CD4-positive, CD25-positive, alpha-beta regulatory T cell (primary cell): ENCODE data around the gene MCTP1. TPM values are rescaled to one million over a fixed set of nuclear protein-coding genes. Genes with fewer than 3 reads are reported as not detected.

ENCODE experiments used
- ATAC-seq, 2 donors: fragments of 150-1000 bp; cut with Tn5 transposase; one replicate each; pipeline ENCODE4 v1.10.0; 2021; ENCODE audit warnings: low read depth in 2 of 2, moderate number of reproducible peaks in 2 of 2, moderate library complexity in 1 of 2
- DNase-seq, 3 donors: peaks; one replicate each; pipeline versions ENCODE4 v3.0.0 to v3.0.0-alpha.2; 2012 to 2022; ENCODE audit warnings: mixed read lengths in 1 of 3
- H3K27ac ChIP-seq: one replicate; pipeline ENCODE4 v1.7.0; 2013; ENCODE audit warnings: mild to moderate bottlenecking, low read length; ENCODE audit not compliant: insufficient read depth, poor library complexity, severe bottlenecking
- H3K27me3 ChIP-seq: one replicate; pipeline ENCODE4 v1.7.0; 2013; ENCODE audit warnings: low read length; ENCODE audit not compliant: control insufficient read depth, insufficient read depth
- H3K36me3 ChIP-seq: one replicate; pipeline ENCODE4 v1.7.0; 2013; ENCODE audit warnings: mild to moderate bottlenecking, low read length, moderate library complexity; ENCODE audit not compliant: control insufficient read depth, insufficient read depth
- H3K4me1 ChIP-seq: 2 replicates; pipeline ENCODE4 v1.7.0; 2013; ENCODE audit warnings: mild to moderate bottlenecking, low read length; ENCODE audit not compliant: insufficient read depth, control insufficient read depth, poor library complexity, severe bottlenecking
- H3K4me3 ChIP-seq: one replicate; pipeline ENCODE4 v1.7.0; 2013; ENCODE audit warnings: low read depth, mild to moderate bottlenecking, low read length, moderate library complexity
- H3K9me3 ChIP-seq, 2 experiments: 1 replicate in 1 of 2; 2 replicates in 1 of 2; pipeline ENCODE4 v1.7.0; 2013; ENCODE audit warnings: low read length in 2 of 2, mild to moderate bottlenecking in 1 of 2, moderate library complexity in 1 of 2; ENCODE audit not compliant: control insufficient read depth in 2 of 2
- H3K27ac Mint-ChIP-seq, 3 donors: one replicate each; pipeline ENCODE4 v1.8.0; 2020 to 2022; ENCODE audit warnings: mild to moderate bottlenecking in 3 of 3, mixed read lengths in 3 of 3, moderate library complexity in 2 of 3
- H3K27me3 Mint-ChIP-seq: one replicate; pipeline ENCODE4 v1.8.0; 2022; ENCODE audit warnings: mild to moderate bottlenecking, mixed read lengths
- H3K36me3 Mint-ChIP-seq: one replicate; pipeline ENCODE4 v1.8.0; 2020; ENCODE audit warnings: mixed read lengths
- H3K4me1 Mint-ChIP-seq, 4 donors: one replicate each; pipeline ENCODE4 v1.8.0; 2020 to 2022; ENCODE audit warnings: mixed read lengths in 4 of 4, mild to moderate bottlenecking in 1 of 4
- H3K4me3 Mint-ChIP-seq, 4 donors: one replicate each; pipeline ENCODE4 v1.8.0; 2020 to 2022; ENCODE audit warnings: mild to moderate bottlenecking in 4 of 4, mixed read lengths in 4 of 4, moderate library complexity in 3 of 4
- H3K9me3 Mint-ChIP-seq, 7 donors: one replicate each; pipeline ENCODE4 v1.8.0; 2020 to 2022; ENCODE audit warnings: mixed read lengths in 7 of 7, mild to moderate bottlenecking in 3 of 7, moderate library complexity in 2 of 7
- polyA plus RNA-seq, 4 donors: library from polyadenylated mRNA; unstranded; fragments of 300-500 nt; fragmentation: Illumina TruSeq; gene quantifications; one replicate each; pipeline ENCODE4 v1.2.3, GENCODE V29; 2021
- total RNA-seq: library from RNA; stranded (reverse); gene quantifications from one replicate; pipeline ENCODE4 v1.2.3, GENCODE V29; 2022

The MCTP1 gene
- total and polyA plus RNA-seq, 5 donors from 2014 or later, result 0.24 to 2.9 (median 0.76) TPM

- no peak overlapping the region for H3K4me3 ChIP-seq
- no peaks in the 10 kb centered on the region for H3K9me3 ChIP-seq
- no peaks in the 10 kb centered on the region for H3K27me3 Mint-ChIP-seq
- no peaks in the 10 kb centered on the region for H3K36me3 ChIP-seq
- H3K4me1 Mint-ChIP-seq, result no peaks in the 10 kb centered on the region
- H3K4me3 Mint-ChIP-seq, result no peak overlapping the region
- no peak for ATAC-seq
- no peak overlapping the region for H3K27ac ChIP-seq
- H3K27ac Mint-ChIP-seq, result no peak overlapping the region
- H3K36me3 Mint-ChIP-seq, result no peaks in the 10 kb centered on the region
- no peaks in the 10 kb centered on the region for H3K4me1 ChIP-seq
- H3K27me3 ChIP-seq, result no peaks in the 10 kb centered on the region
- DNase-seq, result no peak
- no peaks in the 10 kb centered on the region for H3K9me3 Mint-ChIP-seq
Observed at GRCh38 chr5:94736498-94736897, 548.4 kb downstream of the MCTP1 start.

GRCh38 chr5:94731471-94731870 lies 553.4 kb downstream of the MCTP1 start:
- no peaks in the 10 kb centered on the region for H3K4me1 Mint-ChIP-seq
- Histone ChIP-seq H3K4me3 (no peak overlapping the region), H3K36me3 (no peaks in the 10 kb centered on the region), H3K4me1 (no peaks in the 10 kb centered on the region), H3K9me3 (no peaks in the 10 kb centered on the region), H3K27ac (no peak overlapping the region), H3K27me3 (no peaks in the 10 kb centered on the region)
- ATAC-seq (no peak), DNase-seq (no peak)
- H3K27me3 Mint-ChIP-seq, result peaks cover 4% of the 10 kb centered on the region
- H3K27ac Mint-ChIP-seq, result no peak overlapping the region
- H3K36me3 Mint-ChIP-seq, result no peaks in the 10 kb centered on the region
- no peaks in the 10 kb centered on the region for H3K9me3 Mint-ChIP-seq
- no peak overlapping the region for H3K4me3 Mint-ChIP-seq

GRCh38 chr5:94725142-94725541 lies 559.8 kb downstream of the MCTP1 start:
- Mint-ChIP-seq H3K36me3 (no peaks in the 10 kb centered on the region), H3K27ac (no peak overlapping the region), H3K4me3 (no peak overlapping the region), H3K9me3 (no peaks in the 10 kb centered on the region), H3K27me3 (peaks cover 13% of the 10 kb centered on the region), H3K4me1 (no peaks in the 10 kb centered on the region)
- no peak for DNase-seq
- no peaks in the 10 kb centered on the region for H3K36me3 ChIP-seq
- no peaks in the 10 kb centered on the region for H3K4me1 ChIP-seq
- H3K27ac ChIP-seq, result no peak overlapping the region
- H3K27me3 ChIP-seq, result no peaks in the 10 kb centered on the region
- no peak for ATAC-seq
- no peaks in the 10 kb centered on the region for H3K9me3 ChIP-seq
- no peak overlapping the region for H3K4me3 ChIP-seq

- H3K36me3 ChIP-seq, result peaks cover 3% of the 10 kb centered on the region
- no peak overlapping the region for H3K27ac Mint-ChIP-seq
- no peaks in the 10 kb centered on the region for H3K9me3 ChIP-seq
- peaks cover 4% of the 10 kb centered on the region for H3K27me3 Mint-ChIP-seq
- peaks cover 12% of the 10 kb centered on the region for H3K36me3 Mint-ChIP-seq
- H3K4me3 Mint-ChIP-seq, result no peak overlapping the region
- ATAC-seq (no peak), DNase-seq (no peak)
- H3K4me3 ChIP-seq, result no peak overlapping the region
- H3K9me3 Mint-ChIP-seq, result peaks cover 0 to 3% (median 2%) of the 10 kb centered on the region in 7 donors
- no peaks in the 10 kb centered on the region for H3K4me1 Mint-ChIP-seq
- no peak overlapping the region for H3K27ac ChIP-seq
- H3K27me3 ChIP-seq, result no peaks in the 10 kb centered on the region
- no peaks in the 10 kb centered on the region for H3K4me1 ChIP-seq
Observed at GRCh38 chr5:94715768-94716167, 569.1 kb downstream of the MCTP1 start.

GRCh38 chr5:94711785-94712184 lies 573.1 kb downstream of the MCTP1 start:
- Mint-ChIP-seq H3K36me3 (peaks cover 17% of the 10 kb centered on the region), H3K4me1 (no peaks in the 10 kb centered on the region), H3K4me3 (no peak overlapping the region), H3K27ac (peak overlapping the region in 1 of 3 donors; percentile 83), H3K9me3 (peaks cover 0 to 2% (median 0%) of the 10 kb centered on the region in 7 donors), H3K27me3 (peaks cover 4% of the 10 kb centered on the region)
- H3K27ac ChIP-seq, result no peak overlapping the region
- no peaks in the 10 kb centered on the region for H3K27me3 ChIP-seq
- H3K4me3 ChIP-seq, result no peak overlapping the region
- no peaks in the 10 kb centered on the region for H3K9me3 ChIP-seq
- ATAC-seq, result no peak
- H3K36me3 ChIP-seq, result peaks cover 3% of the 10 kb centered on the region
- no peaks in the 10 kb centered on the region for H3K4me1 ChIP-seq
- DNase-seq, result no peak

- no peak overlapping the region for H3K4me3 Mint-ChIP-seq
- no peak overlapping the region for H3K27ac Mint-ChIP-seq
- ATAC-seq, result no peak
Observed at GRCh38 chr5:94709277-94709676, 575.6 kb downstream of the MCTP1 start.

GRCh38 chr5:94707359-94707758 lies 577.5 kb downstream of the MCTP1 start:
- H3K27me3 ChIP-seq, result no peaks in the 10 kb centered on the region
- H3K27ac ChIP-seq, result no peak overlapping the region
- ATAC-seq, result no peak
- H3K9me3 Mint-ChIP-seq, result no peaks in the 10 kb centered on the region
- peaks cover 0 to 8% (median 5%) of the 10 kb centered on the region in 4 donors for H3K4me1 Mint-ChIP-seq
- DNase-seq, result no peak
- no peaks in the 10 kb centered on the region for H3K27me3 Mint-ChIP-seq
- H3K4me1 ChIP-seq, result no peaks in the 10 kb centered on the region
- peaks cover 19% of the 10 kb centered on the region for H3K36me3 Mint-ChIP-seq
- H3K4me3 ChIP-seq, result no peak overlapping the region
- peak overlapping the region in 1 of 3 donors; percentile 76 for H3K27ac Mint-ChIP-seq
- no peak overlapping the region for H3K4me3 Mint-ChIP-seq
- no peaks in the 10 kb centered on the region for H3K36me3 ChIP-seq
- H3K9me3 ChIP-seq, result no peaks in the 10 kb centered on the region

More at GRCh38 chr5:94709277-94709676, 575.6 kb downstream of the MCTP1 start:
- Histone ChIP-seq H3K27me3 (no peaks in the 10 kb centered on the region), H3K4me1 (no peaks in the 10 kb centered on the region), H3K4me3 (no peak overlapping the region), H3K27ac (no peak overlapping the region), H3K36me3 (peaks cover 3% of the 10 kb centered on the region), H3K9me3 (no peaks in the 10 kb centered on the region)
- Mint-ChIP-seq H3K36me3 (peaks cover 17% of the 10 kb centered on the region), H3K9me3 (peaks cover 0 to 2% (median 0%) of the 10 kb centered on the region in 7 donors), H3K27me3 (no peaks in the 10 kb centered on the region), H3K4me1 (no peaks in the 10 kb centered on the region)
- DNase-seq, result no peak

GRCh38 chr5:94705427-94705826 lies 579.5 kb downstream of the MCTP1 start:
- Mint-ChIP-seq H3K27me3 (no peaks in the 10 kb centered on the region), H3K4me3 (no peak overlapping the region), H3K9me3 (no peaks in the 10 kb centered on the region), H3K27ac (no peak overlapping the region), H3K4me1 (peaks cover 0 to 19% (median 7%) of the 10 kb centered on the region in 4 donors), H3K36me3 (peaks cover 16% of the 10 kb centered on the region)
- DNase-seq, result no peak
- Histone ChIP-seq H3K4me3 (no peak overlapping the region), H3K27ac (no peak overlapping the region), H3K9me3 (no peaks in the 10 kb centered on the region), H3K36me3 (no peaks in the 10 kb centered on the region), H3K4me1 (no peaks in the 10 kb centered on the region), H3K27me3 (no peaks in the 10 kb centered on the region)
- ATAC-seq, result no peak
